Vagina (tissue), 2 donors: ENCODE measurements around the gene SNRNP200.

Source experiments
- CTCF ChIP-seq, 3 experiments: fragments of 450-650 bp in 2 of 3; fragments of 200-600 bp in 1 of 3; sonication (generic) in 1 of 3; IDR thresholded peaks; one replicate each; pipeline ENCODE4 v1.5.1; 2017 to 2019; ENCODE audit warnings: antibody characterized with exemption in 3 of 3, mild to moderate bottlenecking in 2 of 3, moderate library complexity in 2 of 3
- POLR2A ChIP-seq, 2 donors: fragments of 450-650 bp; IDR thresholded peaks; one replicate each; pipeline ENCODE4 v1.6.1; 2017; ENCODE audit warnings: antibody characterized with exemption in 2 of 2, mild to moderate bottlenecking in 2 of 2, moderate library complexity in 2 of 2

- TF ChIP-seq POLR2A (IDR thresholded peaks at IDR 0.05) (no peak), CTCF (IDR thresholded peaks at IDR 0.05) (no peak)
Observed at GRCh38 chr2:96253006-96253405, 52.3 kb downstream of the SNRNP200 start.
